T47D (cell line): Measurements from ENCODE around the gene VPS51.
"Not testable (repeated sequence)": the region's sequence is repeated elsewhere in the genome, so short reads cannot be mapped to it uniquely, and the experiment has no call there.

Source experiments
- DNase-seq, 2 experiments: peaks; one replicate each; pipeline versions ENCODE4 v3.0.0 to v3.0.0-alpha.2; 2011 to 2012; ENCODE audit warnings: low read depth in 1 of 2, low spot score in 1 of 2
- JUND ChIP-seq: IDR thresholded peaks from 2 replicates; pipeline ENCODE4 v1.6.1; 2012; ENCODE audit warnings: low read depth
- in situ Hi-C: cut with HindIII; loops from 2 replicates; pipeline ENCODE4 v1.10.0; 2016; ENCODE audit warnings: low sequenced_read_pairs, low pct_unique_long_range_greater_than_20kb

The VPS51 gene

GRCh38 chr11:65112546-65113360 is 16.7 kb downstream of the VPS51 start:
- peak; percentile 71 to 72 for DNase-seq
- TF ChIP-seq JUND: no peak
- in situ Hi-C loops: no loop called here

DNA sequence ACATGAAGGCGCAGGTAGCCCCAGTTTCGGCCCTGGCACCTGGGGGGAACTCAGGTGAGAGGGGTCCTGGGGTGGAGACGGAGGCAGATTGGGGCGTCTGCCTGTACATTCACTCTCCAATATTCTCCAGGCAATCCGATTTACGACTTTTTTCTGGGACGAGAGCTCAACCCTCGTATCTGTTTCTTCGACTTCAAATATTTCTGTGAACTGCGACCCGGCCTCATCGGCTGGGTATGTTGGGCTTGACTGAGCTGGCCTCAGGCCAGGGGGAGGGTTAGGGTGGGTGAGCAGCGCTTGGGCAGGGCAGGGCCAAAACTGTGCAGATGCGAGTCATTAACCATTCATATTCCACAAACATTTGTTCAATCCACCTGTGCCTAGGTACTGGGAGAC is 17.3 kb downstream of the VPS51 start:
- in situ Hi-C loops: no loop called here
- no peak for DNase-seq
- TF ChIP-seq JUND: no peak

GRCh38 chr11:65113839-65114238 is 17.8 kb downstream of the VPS51 start:
- in situ Hi-C loops: no loop called here
- no peak for TF ChIP-seq JUND
- DNase-seq: no peak

GRCh38 chr11:65114538-65115171 is 18.6 kb downstream of the VPS51 start:
- in situ Hi-C loops: no loop called here
- DNase-seq: no peak
- TF ChIP-seq JUND: no peak

DNA sequence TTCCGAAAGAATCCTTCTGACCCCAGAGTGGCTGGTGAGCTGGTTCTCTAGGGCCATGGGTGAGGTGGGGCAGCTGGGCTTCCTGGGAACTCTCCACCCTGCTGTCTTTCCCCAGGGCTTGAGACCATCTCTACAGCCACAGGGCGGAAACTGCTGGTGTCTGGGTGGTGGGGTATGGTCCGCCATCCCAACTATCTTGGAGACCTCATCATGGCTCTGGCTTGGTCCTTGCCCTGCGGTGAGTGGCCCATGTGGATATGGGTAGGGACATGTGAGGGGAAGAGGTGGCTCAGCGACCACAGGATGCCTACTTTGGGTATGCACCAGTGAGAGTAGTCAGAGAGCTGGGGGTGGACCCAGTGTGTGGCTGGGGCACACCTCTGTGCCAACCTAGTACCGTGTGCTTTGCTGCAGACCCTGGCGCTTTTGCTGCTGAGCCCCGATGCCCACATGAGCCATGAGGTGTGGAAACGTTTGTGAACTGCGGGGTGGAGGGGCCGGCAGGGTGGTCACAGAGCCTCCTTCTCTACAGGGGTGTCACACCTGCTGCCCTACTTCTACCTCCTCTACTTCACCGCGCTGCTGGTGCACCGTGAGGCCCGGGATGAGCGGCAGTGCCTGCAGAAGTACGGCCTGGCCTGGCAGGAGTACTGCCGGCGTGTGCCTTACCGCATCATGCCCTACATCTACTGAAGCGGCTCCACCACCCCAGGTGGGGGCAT is 19.5 kb downstream of the VPS51 start:
- no peak for TF ChIP-seq JUND
- in situ Hi-C loops: no loop called here
- DNase-seq: no peak

- peak in 1 of 2 experiments; percentile 60 for DNase-seq
- in situ Hi-C loops: no loop called here
- no peak for TF ChIP-seq JUND
These were observed 20.6 kb downstream of the VPS51 start for GRCh38 chr11:65116370-65117205.

GRCh38 chr11:65117206-65118096 is 21.4 kb downstream of the VPS51 start, which contains the start of gene ZNHIT2:
Gene ZNHIT2, minus strand, starts transcription at chr11:65117701. Its CDS starts 48 bp downstream, at chr11:65117653.
- in situ Hi-C loops: no loop called here
- DNase-seq: peak; percentile 89 to 100
- peak; percentile 67; the same call in 1 of the 2 replicates for TF ChIP-seq JUND

- in situ Hi-C loops: no loop called here
- DNase-seq: no peak
- no peak for TF ChIP-seq JUND
These were observed 22.3 kb downstream of the VPS51 start for GRCh38 chr11:65118097-65118837.

- in situ Hi-C loops, DNase-seq: not testable (repeated sequence)
These were observed 23.1 kb downstream of the VPS51 start for GRCh38 chr11:65118891-65119669.

- in situ Hi-C loops: no loop called here
- no peak for TF ChIP-seq JUND
- no peak for DNase-seq
These were observed 23.6 kb downstream of the VPS51 start for GRCh38 chr11:65119670-65119995.

- no peak for DNase-seq
- in situ Hi-C loops: no loop called here
- no peak for TF ChIP-seq JUND
These were observed 24.8 kb downstream of the VPS51 start for GRCh38 chr11:65120831-65121230.
